Uterus (tissue), 4 donors: ENCODE data around the gene ISCU. TPM values are rescaled to one million over a fixed set of nuclear protein-coding genes. Genes with fewer than 3 reads are reported as not detected.

Source experiments
- DNase-seq, 2 donors: peaks; one replicate each; pipeline ENCODE4 v3.0.0-alpha.2; 2019 to 2020
- H3K27ac ChIP-seq, 2 donors: fragments of 200-600 bp; sonication (generic); 1 replicate in 1 of 2; 2 replicates in 1 of 2; pipeline ENCODE4 v1.5.1; 2016 to 2018
- H3K27me3 ChIP-seq, 2 donors: fragments of 200-600 bp; sonication (generic); one replicate each; pipeline ENCODE4 v1.5.1; 2018 to 2019; ENCODE audit warnings: control low read depth in 1 of 2
- H3K36me3 ChIP-seq, 2 donors: fragments of 200-600 bp; sonication (generic); one replicate each; pipeline ENCODE4 v1.5.1; 2019; ENCODE audit warnings: control low read depth in 1 of 2
- H3K4me1 ChIP-seq, 2 donors: fragments of 200-600 bp; sonication (generic); one replicate each; pipeline ENCODE4 v1.5.1; 2018 to 2019; ENCODE audit warnings: control low read depth in 1 of 2
- H3K4me3 ChIP-seq, 2 donors: fragments of 200-600 bp; sonication (generic); 1 replicate in 1 of 2; 2 replicates in 1 of 2; pipeline ENCODE4 v1.5.1; 2018 to 2019; ENCODE audit warnings: mild to moderate bottlenecking in 1 of 2
- H3K9me3 ChIP-seq, 2 donors: fragments of 200-600 bp; sonication (generic); one replicate each; pipeline ENCODE4 v1.5.1; 2019; ENCODE audit warnings: control low read depth in 1 of 2
- POLR2A ChIP-seq, 2 donors: fragments of 450-650 bp; IDR thresholded peaks; one replicate each; pipeline ENCODE4 v1.6.1; 2016; ENCODE audit warnings: antibody characterized with exemption in 2 of 2, mild to moderate bottlenecking in 1 of 2, moderate library complexity in 1 of 2
- intact Hi-C: fragments of 100-400 bp; cut with DNase I; formaldehyde crosslinking; loops from one replicate; pipeline ENCODE4 v1.15.1; 2023; ENCODE audit warnings: low total_unique reads
- total RNA-seq, 4 donors: library from RNA; depleted of rRNA in 3 of 4; stranded (reverse); fragments of >200 nt in 3 of 4; gene quantifications; one replicate each; pipeline versions ENCODE4 v1.1.0 to v1.2.4, GENCODE V29; 2014 to 2023
- TF ChIP-seq, protein P1 (sequence below), 4 experiments: fragments of 200-600 bp in 2 of 4; fragments of 450-650 bp in 2 of 4; sonication (generic) in 2 of 4; IDR thresholded peaks; one replicate each; pipeline ENCODE4 v1.5.1; 2016 to 2019; ENCODE audit warnings: antibody characterized with exemption in 4 of 4, mild to moderate bottlenecking in 2 of 4, moderate library complexity in 1 of 4
- donor health status: DM: yes; HTN: yes; CAD: no.

Gene ISCU
- total RNA-seq, 4 donors from 2014 or later, result 81.3 to 226 (median 161) TPM

DNA sequence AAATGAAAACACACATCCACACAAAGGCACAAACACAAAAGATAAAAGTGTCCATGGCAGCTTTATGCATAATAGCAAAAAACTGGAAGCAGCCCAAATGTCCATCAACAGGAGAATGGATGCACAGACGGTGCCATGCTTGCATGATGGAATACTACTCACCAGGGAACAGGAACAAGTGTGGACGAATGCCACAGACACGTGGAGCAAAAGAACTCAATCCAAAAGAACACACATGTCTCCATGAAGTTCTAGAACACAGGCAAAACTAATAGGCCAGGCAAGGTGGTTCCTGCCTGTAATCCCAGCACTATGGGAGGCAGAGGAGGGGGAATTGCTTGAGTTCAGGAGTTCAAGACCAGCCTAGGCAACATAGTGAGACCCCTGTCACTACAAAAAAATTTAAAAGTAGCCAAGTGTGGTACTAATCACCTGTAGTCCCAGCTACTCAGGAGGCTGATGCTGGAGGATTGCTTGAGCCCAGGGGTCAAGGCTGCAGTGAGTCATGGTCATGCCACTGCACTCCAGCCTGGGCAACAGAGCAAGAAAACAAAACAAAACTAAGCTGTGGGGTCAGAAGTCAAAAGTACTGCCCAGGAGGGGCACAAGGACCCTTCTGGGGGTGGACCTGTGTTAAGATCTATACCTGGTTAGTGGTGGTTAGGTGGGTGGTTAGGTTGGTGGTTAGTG is 42.7 kb downstream of the ISCU start:
- Histone ChIP-seq H3K4me1 (peaks cover 0 to 4% of the 10 kb centered on the region in 2 donors), H3K27me3 (no peaks in the 10 kb centered on the region), H3K36me3 (no peaks in the 10 kb centered on the region), H3K27ac (no peak overlapping the region), H3K4me3 (no peak overlapping the region), H3K9me3 (no peaks in the 10 kb centered on the region)
- DNase-seq, result no peak
- intact Hi-C loops, result no loop called here
- TF ChIP-seq, protein P1, sequence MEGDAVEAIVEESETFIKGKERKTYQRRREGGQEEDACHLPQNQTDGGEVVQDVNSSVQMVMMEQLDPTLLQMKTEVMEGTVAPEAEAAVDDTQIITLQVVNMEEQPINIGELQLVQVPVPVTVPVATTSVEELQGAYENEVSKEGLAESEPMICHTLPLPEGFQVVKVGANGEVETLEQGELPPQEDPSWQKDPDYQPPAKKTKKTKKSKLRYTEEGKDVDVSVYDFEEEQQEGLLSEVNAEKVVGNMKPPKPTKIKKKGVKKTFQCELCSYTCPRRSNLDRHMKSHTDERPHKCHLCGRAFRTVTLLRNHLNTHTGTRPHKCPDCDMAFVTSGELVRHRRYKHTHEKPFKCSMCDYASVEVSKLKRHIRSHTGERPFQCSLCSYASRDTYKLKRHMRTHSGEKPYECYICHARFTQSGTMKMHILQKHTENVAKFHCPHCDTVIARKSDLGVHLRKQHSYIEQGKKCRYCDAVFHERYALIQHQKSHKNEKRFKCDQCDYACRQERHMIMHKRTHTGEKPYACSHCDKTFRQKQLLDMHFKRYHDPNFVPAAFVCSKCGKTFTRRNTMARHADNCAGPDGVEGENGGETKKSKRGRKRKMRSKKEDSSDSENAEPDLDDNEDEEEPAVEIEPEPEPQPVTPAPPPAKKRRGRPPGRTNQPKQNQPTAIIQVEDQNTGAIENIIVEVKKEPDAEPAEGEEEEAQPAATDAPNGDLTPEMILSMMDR (IDR thresholded peaks at IDR 0.05), result no peak
- no peak for TF ChIP-seq POLR2A (IDR thresholded peaks at IDR 0.05)

DNA sequence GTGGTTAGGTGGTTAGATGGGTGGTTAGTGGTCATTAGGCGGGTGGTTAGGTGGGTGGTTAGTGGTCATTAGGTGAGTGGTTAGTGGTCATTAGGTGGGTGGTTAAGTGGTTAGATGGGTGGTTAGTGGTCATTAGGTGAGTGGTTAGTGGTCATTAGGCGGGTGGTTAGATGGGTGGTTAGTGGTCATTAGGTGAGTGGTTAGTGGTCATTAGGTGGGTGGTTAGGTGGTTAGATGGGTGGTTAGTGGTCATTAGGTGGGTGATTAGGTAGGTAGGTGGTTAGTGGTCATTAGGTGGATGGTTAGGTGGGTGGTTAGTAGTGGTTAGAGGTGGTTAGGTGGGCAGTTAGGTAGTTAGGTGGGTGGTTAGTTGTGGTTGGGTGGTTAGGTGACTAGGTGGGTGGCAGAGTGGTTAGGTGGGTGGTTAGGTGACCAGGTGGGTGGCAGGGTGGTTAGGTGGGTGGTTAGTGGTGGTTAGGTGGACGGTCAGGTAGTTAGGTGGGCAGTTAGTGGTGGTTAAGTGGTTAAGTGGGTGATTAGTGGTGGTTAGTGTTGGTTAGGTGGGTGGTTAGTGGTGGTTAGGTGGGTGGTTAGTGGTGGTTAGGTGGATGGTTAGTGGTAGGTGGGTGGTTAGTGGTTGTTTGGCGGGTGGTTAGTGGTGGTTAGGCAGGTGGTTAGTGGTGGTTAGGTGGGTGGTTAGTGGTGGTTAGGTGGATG is 43.5 kb downstream of the ISCU start:
- no peaks in the 10 kb centered on the region for H3K27me3 ChIP-seq
- no peak for DNase-seq
- TF ChIP-seq POLR2A (IDR thresholded peaks at IDR 0.05), result no peak
- TF ChIP-seq, protein P1 (IDR thresholded peaks at IDR 0.05), result no peak
- H3K9me3 ChIP-seq, result no peaks in the 10 kb centered on the region
- H3K36me3 ChIP-seq, result no peaks in the 10 kb centered on the region
- no peak overlapping the region for H3K27ac ChIP-seq
- no peak overlapping the region for H3K4me3 ChIP-seq
- intact Hi-C loops, result no loop called here
- H3K4me1 ChIP-seq, result peaks cover 0 to 4% of the 10 kb centered on the region in 2 donors

DNA sequence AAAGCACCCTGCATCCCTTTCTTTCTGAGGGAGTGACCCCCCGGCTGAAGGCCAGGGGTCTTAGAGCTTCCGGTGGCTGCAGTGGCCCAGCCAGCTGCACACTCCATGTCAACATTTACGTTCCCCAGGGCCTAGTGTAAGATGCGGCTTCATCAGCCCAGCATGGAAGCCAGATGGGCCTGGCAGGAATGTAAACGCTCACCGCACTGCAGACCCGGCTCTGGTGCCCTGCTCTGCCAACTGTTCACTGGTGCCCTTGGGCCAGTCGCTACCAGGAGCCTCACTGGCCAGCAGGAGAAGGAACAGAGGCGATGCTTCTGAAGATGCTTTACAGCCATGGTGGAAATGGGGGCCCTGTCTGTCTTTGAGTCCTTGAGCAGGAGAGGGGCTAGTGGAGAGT is 44.1 kb downstream of the ISCU start:
- Histone ChIP-seq H3K27ac (no peak overlapping the region), H3K4me1 (peaks cover 0 to 4% of the 10 kb centered on the region in 2 donors), H3K4me3 (no peak overlapping the region), H3K36me3 (no peaks in the 10 kb centered on the region), H3K9me3 (no peaks in the 10 kb centered on the region), H3K27me3 (no peaks in the 10 kb centered on the region)
- no peak for DNase-seq
- TF ChIP-seq POLR2A (IDR thresholded peaks at IDR 0.05), result no peak
- intact Hi-C loops, result no loop called here

DNA sequence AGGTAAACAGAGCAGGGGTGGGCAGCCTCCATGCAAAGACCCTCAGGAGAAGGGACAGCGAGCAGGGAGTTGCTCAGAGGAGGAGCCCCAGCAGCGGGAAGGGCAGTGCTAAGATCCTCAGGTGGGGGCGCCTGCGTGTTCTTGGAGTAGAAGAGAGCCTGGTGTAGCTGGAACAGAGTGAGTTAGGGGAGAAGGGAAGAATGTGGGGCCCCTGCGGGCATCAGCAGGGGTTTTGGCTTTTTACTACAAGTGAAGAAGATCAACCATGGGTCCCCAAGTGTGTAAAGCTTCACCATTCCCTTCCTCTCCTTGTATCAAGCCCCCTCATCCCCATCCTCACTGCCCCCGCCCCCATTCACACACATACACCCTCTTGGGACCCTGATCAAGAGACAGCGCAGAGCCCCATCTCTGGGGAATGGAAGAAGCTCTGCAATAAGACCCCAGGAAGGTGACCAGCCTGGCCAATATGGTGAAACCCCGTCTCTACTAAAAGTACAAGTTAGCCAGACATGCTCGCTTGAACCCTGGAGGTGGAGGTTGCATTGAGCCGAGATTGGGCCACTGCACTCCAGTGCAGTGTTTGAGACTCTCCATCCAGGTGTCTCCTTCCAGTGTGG is 45.7 kb downstream of the ISCU start:
- Histone ChIP-seq H3K27ac (no peak overlapping the region), H3K4me1 (peaks cover 0 to 4% of the 10 kb centered on the region in 2 donors), H3K27me3 (no peaks in the 10 kb centered on the region), H3K4me3 (no peak overlapping the region), H3K9me3 (no peaks in the 10 kb centered on the region), H3K36me3 (no peaks in the 10 kb centered on the region)
- DNase-seq, result no peak
- intact Hi-C loops, result no loop called here
- TF ChIP-seq POLR2A (IDR thresholded peaks at IDR 0.05), result no peak
- TF ChIP-seq, protein P1 (IDR thresholded peaks at IDR 0.05), result no peak

DNA sequence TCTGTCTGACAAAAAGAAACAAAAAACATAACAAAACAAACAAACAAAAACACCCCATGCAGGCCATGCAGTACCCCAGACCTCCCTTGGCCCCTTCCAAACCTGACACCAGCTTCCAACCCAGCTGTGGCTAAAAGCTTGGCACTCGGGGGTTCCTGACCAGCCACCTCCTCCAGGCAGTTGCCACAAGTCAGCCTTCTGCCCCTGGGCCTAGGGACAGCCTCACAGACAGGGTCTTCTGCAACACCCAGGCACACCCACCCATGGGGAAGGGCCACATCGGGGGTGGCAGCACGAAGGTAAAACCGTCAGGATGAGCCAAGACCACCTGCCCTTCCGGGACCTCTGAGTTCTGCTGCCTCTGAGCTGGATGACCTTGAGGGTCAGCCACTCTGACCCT is 46.2 kb downstream of the ISCU start:
- Histone ChIP-seq H3K4me3 (no peak overlapping the region), H3K36me3 (no peaks in the 10 kb centered on the region), H3K9me3 (no peaks in the 10 kb centered on the region), H3K27me3 (no peaks in the 10 kb centered on the region), H3K4me1 (peaks cover 0 to 4% of the 10 kb centered on the region in 2 donors), H3K27ac (no peak overlapping the region)
- TF ChIP-seq, protein P1 (IDR thresholded peaks at IDR 0.05), result no peak
- no peak for TF ChIP-seq POLR2A (IDR thresholded peaks at IDR 0.05)
- no peak for DNase-seq
- intact Hi-C loops, result no loop called here
